Colonic mucosa (tissue), 4 donors: ENCODE data around the gene MRPS27. TPM values are rescaled to one million over a fixed set of nuclear protein-coding genes. Genes with fewer than 3 reads are reported as not detected.
A peak's percentile ranks its signal among the peaks of the same experiment; 100 is the strongest.

Source experiments
- DNase-seq: peaks from one replicate; pipeline ENCODE4 v3.0.0-alpha.2; 2020
- H3K27ac ChIP-seq: fragments of 200-600 bp; one replicate; pipeline ENCODE4 v1.8.0; 2021
- H3K27me3 ChIP-seq: fragments of 200-600 bp; one replicate; pipeline ENCODE4 v1.8.0; 2021
- H3K36me3 ChIP-seq: fragments of 200-600 bp; one replicate; pipeline ENCODE4 v1.8.0; 2021
- H3K4me1 ChIP-seq: fragments of 200-600 bp; one replicate; pipeline ENCODE4 v1.8.0; 2021; ENCODE audit warnings: mild to moderate bottlenecking
- H3K4me3 ChIP-seq: fragments of 200-600 bp; one replicate; pipeline ENCODE4 v1.8.0; 2021
- H3K9ac ChIP-seq, 2 donors: one replicate each; pipeline ENCODE4 v1.7.0; 2013; ENCODE audit warnings: control low read depth in 2 of 2, low read depth in 2 of 2, low read length in 2 of 2
- H3K9me3 ChIP-seq: fragments of 200-600 bp; one replicate; pipeline ENCODE4 v1.8.0; 2021
- CTCF ChIP-seq: fragments of 200-600 bp; IDR thresholded peaks from one replicate; pipeline ENCODE4 v1.8.0; 2022; ENCODE audit warnings: antibody characterized with exemption, mild to moderate bottlenecking
- intact Hi-C: fragments of 100-400 bp; cut with DNase I; formaldehyde crosslinking; loops from one replicate; pipeline ENCODE4 v1.14.1; 2022
- total RNA-seq, 2 donors: library from RNA; stranded (reverse); fragmentation: NEBNext Ultra II Directional in 1 of 2; extraction: Animal tissue kit (Norgen Biotek cat#: 25700) in 1 of 2; gene quantifications; one replicate each; pipeline ENCODE4 v1.2.1, GENCODE V29; 2021
- donor health status: healthy.
- donor health status: DM: no; HTN: no; CAD: no.
- donor health status: DM: no; HTN: no; CAD: no.

Gene MRPS27
- total RNA-seq, 2 donors from 2014 or later, result 46.3 to 56.6 TPM

- H3K4me1 ChIP-seq, result no peaks in the 10 kb centered on the region
- no peak overlapping the region for H3K27ac ChIP-seq
- no peaks in the 10 kb centered on the region for H3K27me3 ChIP-seq
- H3K4me3 ChIP-seq, result no peak overlapping the region
- H3K36me3 ChIP-seq, result no peaks in the 10 kb centered on the region
- intact Hi-C loops, result loop anchor here (5.0 kb wide), 1 partner anchor 182 kb away; no protein-coding TSS in a partner anchor
- no peak for DNase-seq
- no peaks in the 10 kb centered on the region for H3K9me3 ChIP-seq
- no peak for TF ChIP-seq CTCF
- H3K9ac ChIP-seq, result no peak overlapping the region
Observed at GRCh38 chr5:72314571-72315172, 5.4 kb downstream of the MRPS27 start.

GRCh38 chr5:72313141-72313540 lies 6.9 kb downstream of the MRPS27 start:
- Histone ChIP-seq H3K27ac (no peak overlapping the region), H3K36me3 (no peaks in the 10 kb centered on the region), H3K9me3 (no peaks in the 10 kb centered on the region), H3K4me1 (peaks cover 3% of the 10 kb centered on the region), H3K27me3 (no peaks in the 10 kb centered on the region), H3K4me3 (no peak overlapping the region), H3K9ac (no peak overlapping the region)
- intact Hi-C loops, result loop anchor here (5.0 kb wide), 1 partner anchor 181 kb away; no protein-coding TSS in a partner anchor
- no peak for DNase-seq
- TF ChIP-seq CTCF, result no peak

GRCh38 chr5:72308853-72309191 lies 11.2 kb downstream of the MRPS27 start:
- Histone ChIP-seq H3K27me3 (no peaks in the 10 kb centered on the region), H3K4me3 (no peak overlapping the region), H3K4me1 (peaks cover 7% of the 10 kb centered on the region), H3K9ac (no peak overlapping the region), H3K36me3 (no peaks in the 10 kb centered on the region), H3K27ac (peak overlapping the region; percentile 93), H3K9me3 (no peaks in the 10 kb centered on the region)
- intact Hi-C loops, result loop anchor here (2.0 kb wide), 1 partner anchor 526 kb away; no protein-coding TSS in a partner anchor
- TF ChIP-seq CTCF, result no peak
- DNase-seq, result no peak

GRCh38 chr5:72307968-72308852 lies 11.8 kb downstream of the MRPS27 start:
- Histone ChIP-seq H3K4me1 (peaks cover 7% of the 10 kb centered on the region), H3K9ac (peak overlapping the region; percentile 81 to 82), H3K27ac (peak overlapping the region; percentile 93), H3K36me3 (no peaks in the 10 kb centered on the region), H3K9me3 (no peaks in the 10 kb centered on the region), H3K4me3 (peak overlapping the region; percentile 70), H3K27me3 (no peaks in the 10 kb centered on the region)
- peak; percentile 97 for DNase-seq
- peak; percentile 92 for TF ChIP-seq CTCF
- intact Hi-C loops, result loop anchor here (2.0 kb wide), 1 partner anchor 525 kb away; no protein-coding TSS in a partner anchor

GRCh38 chr5:72307573-72307967 lies 12.5 kb downstream of the MRPS27 start:
- no peak for DNase-seq
- intact Hi-C loops, result no loop called here
- no peak for TF ChIP-seq CTCF

More at GRCh38 chr5:72307573-72307967, 12.5 kb downstream of the MRPS27 start:
- Histone ChIP-seq H3K4me1 (peaks cover 7% of the 10 kb centered on the region), H3K9ac (peak overlapping the region; percentile 81 to 82), H3K4me3 (peak overlapping the region; percentile 70), H3K27ac (peak overlapping the region; percentile 93), H3K9me3 (no peaks in the 10 kb centered on the region), H3K36me3 (no peaks in the 10 kb centered on the region), H3K27me3 (no peaks in the 10 kb centered on the region)
